Right atrium auricular region (tissue), 2 donors: ENCODE results near the gene RRP8. TPM values are rescaled to one million over a fixed set of nuclear protein-coding genes. Genes with fewer than 3 reads are reported as not detected.

Experiments used
- DNase-seq: peaks from one replicate; pipeline ENCODE4 v3.0.0-alpha.2; 2019; ENCODE audit warnings: low spot score
- H3K27ac ChIP-seq, 2 donors: fragments of 200-600 bp; sonication (generic); 1 replicate in 1 of 2; 2 replicates in 1 of 2; pipeline ENCODE4 v1.5.1; 2016 to 2019
- H3K27me3 ChIP-seq, 2 donors: fragments of 200-600 bp; sonication (generic); one replicate each; pipeline versions ENCODE4 v1.5.1 to v1.6.0; 2017 to 2019
- H3K36me3 ChIP-seq: fragments of 200-600 bp; sonication (generic); one replicate; pipeline ENCODE4 v1.5.1; 2016
- H3K4me1 ChIP-seq, 2 donors: fragments of 200-600 bp; sonication (generic); one replicate each; pipeline versions ENCODE4 v1.5.1 to v1.6.0; 2017 to 2019
- H3K4me3 ChIP-seq, 2 donors: fragments of 200-600 bp; sonication (generic); 1 replicate in 1 of 2; 2 replicates in 1 of 2; pipeline ENCODE4 v1.5.1; 2017 to 2019; ENCODE audit warnings: mild to moderate bottlenecking in 1 of 2, moderate library complexity in 1 of 2
- H3K9me3 ChIP-seq, 2 donors: fragments of 200-600 bp; sonication (generic); one replicate each; pipeline ENCODE4 v1.5.1; 2019
- total RNA-seq, 2 donors: library from RNA; depleted of rRNA; stranded (reverse); fragments of >200 nt; gene quantifications; one replicate each; pipeline ENCODE4 v1.1.0, GENCODE V29; 2016
- TF ChIP-seq, protein P1 (sequence below), 2 donors: fragments of 200-600 bp; sonication (generic); IDR thresholded peaks; one replicate each; pipeline ENCODE4 v1.5.1; 2019; ENCODE audit warnings: antibody characterized with exemption in 2 of 2

The RRP8 gene
- total RNA-seq, 2 donors from 2014 or later: 9.7 to 12.2 TPM

DNA sequence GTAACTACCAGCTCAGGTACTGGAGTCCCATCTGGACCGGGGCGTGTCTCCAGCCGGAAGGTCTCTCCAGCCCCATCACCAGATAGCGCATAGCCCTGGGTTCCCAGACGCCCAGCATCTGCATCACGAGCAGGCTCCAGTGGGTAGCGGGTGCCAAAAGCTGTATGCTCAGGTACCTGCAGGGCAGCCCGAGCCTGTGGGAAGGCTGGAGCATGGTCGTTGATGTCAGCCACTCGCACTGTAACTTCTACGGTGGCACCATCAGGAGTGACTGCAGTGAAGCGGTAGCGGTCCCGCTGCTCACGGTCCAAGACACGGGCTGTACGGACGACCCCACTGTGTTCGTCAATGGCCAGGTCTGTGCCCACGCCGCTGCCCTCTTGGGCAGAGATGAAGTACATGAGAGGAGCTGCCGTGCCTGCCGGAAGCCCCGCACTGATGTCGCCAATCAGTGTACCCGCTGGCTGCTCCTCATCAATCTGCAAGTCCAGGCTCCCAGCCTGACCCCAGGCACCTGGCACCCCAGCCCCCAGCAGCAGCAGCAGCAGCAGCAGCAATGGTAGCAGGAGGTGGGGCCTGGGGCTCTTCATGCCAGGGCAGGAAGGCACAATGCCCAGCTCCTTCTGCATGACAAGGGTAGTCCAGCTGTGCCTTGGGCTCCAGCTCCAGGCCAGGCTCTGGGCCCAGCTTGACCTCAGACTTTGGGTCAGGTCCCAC is 37.7 kb upstream of the RRP8 start:
- Histone ChIP-seq H3K27me3 (no peaks in the 10 kb centered on the region), H3K27ac (no peak overlapping the region), H3K9me3 (no peaks in the 10 kb centered on the region), H3K36me3 (peaks cover 17% of the 10 kb centered on the region), H3K4me1 (peaks cover 0 to 44% of the 10 kb centered on the region in 2 donors), H3K4me3 (no peak overlapping the region)
- TF ChIP-seq, protein P1, sequence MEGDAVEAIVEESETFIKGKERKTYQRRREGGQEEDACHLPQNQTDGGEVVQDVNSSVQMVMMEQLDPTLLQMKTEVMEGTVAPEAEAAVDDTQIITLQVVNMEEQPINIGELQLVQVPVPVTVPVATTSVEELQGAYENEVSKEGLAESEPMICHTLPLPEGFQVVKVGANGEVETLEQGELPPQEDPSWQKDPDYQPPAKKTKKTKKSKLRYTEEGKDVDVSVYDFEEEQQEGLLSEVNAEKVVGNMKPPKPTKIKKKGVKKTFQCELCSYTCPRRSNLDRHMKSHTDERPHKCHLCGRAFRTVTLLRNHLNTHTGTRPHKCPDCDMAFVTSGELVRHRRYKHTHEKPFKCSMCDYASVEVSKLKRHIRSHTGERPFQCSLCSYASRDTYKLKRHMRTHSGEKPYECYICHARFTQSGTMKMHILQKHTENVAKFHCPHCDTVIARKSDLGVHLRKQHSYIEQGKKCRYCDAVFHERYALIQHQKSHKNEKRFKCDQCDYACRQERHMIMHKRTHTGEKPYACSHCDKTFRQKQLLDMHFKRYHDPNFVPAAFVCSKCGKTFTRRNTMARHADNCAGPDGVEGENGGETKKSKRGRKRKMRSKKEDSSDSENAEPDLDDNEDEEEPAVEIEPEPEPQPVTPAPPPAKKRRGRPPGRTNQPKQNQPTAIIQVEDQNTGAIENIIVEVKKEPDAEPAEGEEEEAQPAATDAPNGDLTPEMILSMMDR (IDR thresholded peaks at IDR 0.05): no peak
- DNase-seq: no peak

DNA sequence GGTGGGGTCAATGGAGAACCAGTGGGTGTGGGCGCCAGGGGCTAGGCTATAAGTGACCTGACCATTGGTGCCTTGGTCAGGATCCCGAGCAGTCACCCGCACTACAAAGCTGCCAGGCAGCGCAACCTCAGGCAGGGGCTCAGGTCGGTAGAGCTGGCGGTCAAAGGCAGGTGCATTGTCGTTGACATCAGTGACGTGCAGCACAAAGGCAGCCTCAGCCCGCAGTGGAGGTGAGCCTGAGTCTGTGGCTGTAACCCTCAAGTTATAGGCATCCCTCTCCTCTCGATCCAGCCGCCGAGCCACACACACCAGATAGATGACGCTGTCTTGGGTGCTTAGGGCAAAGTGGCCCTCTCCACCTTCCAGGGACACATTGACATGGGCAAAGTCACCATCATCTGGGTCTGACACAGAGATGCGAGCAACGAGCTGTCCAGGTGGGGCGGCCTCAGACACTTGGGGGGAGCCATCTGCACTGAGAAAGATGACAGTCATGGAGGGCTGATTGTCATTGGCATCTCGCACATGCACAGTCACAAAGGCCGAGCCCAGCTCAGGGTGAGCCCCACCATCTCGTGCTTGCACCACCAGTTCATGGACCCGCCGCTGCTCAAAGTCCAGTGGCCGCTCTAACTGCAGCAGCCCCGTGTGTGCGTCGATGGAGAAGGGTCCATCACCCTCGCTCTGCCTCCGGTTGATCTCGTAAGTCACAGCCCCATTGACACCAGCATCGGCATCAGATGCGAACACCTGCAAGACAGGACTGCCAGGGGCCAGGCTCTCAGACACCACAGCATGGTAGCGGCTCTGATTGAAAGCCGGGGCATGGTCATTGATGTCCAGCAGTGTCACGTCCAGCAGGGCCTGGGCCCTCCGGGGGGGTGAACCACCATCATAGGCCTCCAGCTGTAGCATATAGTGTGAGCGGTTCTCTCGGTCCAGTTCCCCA is 36.9 kb upstream of the RRP8 start:
- H3K9me3 ChIP-seq: no peaks in the 10 kb centered on the region
- H3K27me3 ChIP-seq: no peaks in the 10 kb centered on the region
- peaks cover 0 to 44% of the 10 kb centered on the region in 2 donors for H3K4me1 ChIP-seq
- no peak overlapping the region for H3K4me3 ChIP-seq
- no peak overlapping the region for H3K27ac ChIP-seq
- H3K36me3 ChIP-seq: peaks cover 17% of the 10 kb centered on the region
- DNase-seq: no peak
- TF ChIP-seq, protein P1 (IDR thresholded peaks at IDR 0.05): no peak

DNA sequence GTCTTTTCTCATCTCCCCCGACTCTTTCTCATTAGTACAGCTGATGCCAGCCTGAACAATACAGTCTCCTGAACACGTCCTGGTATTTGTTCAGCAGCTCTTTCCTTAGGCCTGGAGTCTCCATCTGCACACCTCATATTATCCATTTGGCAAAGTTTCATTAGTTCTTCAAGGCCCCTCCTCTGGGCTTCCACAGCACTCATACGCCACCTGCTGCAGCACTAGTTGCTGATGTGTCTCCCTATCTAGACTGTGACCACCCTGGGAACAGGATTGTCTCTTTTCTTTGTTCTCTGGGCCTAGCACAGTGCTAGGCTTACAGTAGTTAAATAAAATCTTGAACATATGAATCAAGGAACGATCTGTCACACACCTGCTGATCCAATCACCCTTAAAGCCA is 35.0 kb upstream of the RRP8 start:
- Histone ChIP-seq H3K27me3 (no peaks in the 10 kb centered on the region), H3K27ac (no peak overlapping the region), H3K9me3 (no peaks in the 10 kb centered on the region), H3K4me3 (no peak overlapping the region), H3K36me3 (peaks cover 21% of the 10 kb centered on the region), H3K4me1 (peaks cover 0 to 57% of the 10 kb centered on the region in 2 donors)
- TF ChIP-seq, protein P1 (IDR thresholded peaks at IDR 0.05): no peak
- DNase-seq: no peak

DNA sequence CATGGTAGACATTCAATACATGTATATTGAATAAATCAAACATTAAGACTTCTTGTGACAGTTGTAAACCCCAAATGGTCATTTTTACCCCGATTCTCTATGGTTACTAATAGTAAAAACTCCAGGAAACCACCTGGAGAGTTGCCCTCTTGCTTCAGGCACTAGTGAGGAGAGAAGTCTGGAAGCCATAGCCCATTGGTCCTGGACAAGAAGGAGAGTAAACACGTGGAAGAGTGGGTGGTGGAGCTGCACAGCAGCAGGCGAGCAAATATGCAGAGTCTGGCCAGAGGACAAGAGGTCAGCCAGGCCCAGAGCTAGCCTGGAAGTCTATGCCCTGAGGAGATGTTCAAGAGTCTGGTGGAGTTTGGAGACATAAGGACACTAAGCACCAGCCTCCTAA is 34.5 kb upstream of the RRP8 start:
- Histone ChIP-seq H3K4me1 (peaks cover 0 to 62% of the 10 kb centered on the region in 2 donors), H3K4me3 (no peak overlapping the region), H3K27me3 (no peaks in the 10 kb centered on the region), H3K27ac (no peak overlapping the region), H3K9me3 (no peaks in the 10 kb centered on the region), H3K36me3 (peaks cover 27% of the 10 kb centered on the region)
- DNase-seq: no peak
- TF ChIP-seq, protein P1 (IDR thresholded peaks at IDR 0.05): no peak

DNA sequence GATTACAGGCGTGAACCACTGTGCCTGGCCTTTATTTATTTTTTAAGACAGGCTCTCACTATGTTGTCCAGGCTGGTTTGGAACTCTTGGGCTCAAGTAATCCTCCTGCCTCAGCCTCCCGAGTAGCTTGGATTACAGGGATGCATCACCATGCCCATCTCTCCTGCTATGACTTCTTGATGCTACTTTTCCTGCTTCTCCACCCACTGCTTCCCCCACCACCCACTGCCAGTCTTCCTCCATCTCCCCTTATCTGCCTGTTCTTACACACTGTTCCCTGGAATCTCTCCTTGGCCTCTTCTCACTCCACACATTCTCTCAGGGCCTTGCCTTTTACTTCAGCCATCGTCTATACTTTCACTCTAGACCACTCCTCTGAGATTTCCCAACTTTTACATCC is 33.1 kb upstream of the RRP8 start:
- no peak for DNase-seq
- Histone ChIP-seq H3K4me3 (no peak overlapping the region), H3K9me3 (no peaks in the 10 kb centered on the region), H3K27ac (no peak overlapping the region), H3K4me1 (peaks cover 0 to 62% of the 10 kb centered on the region in 2 donors), H3K27me3 (no peaks in the 10 kb centered on the region), H3K36me3 (peaks cover 38% of the 10 kb centered on the region)
- TF ChIP-seq, protein P1 (IDR thresholded peaks at IDR 0.05): no peak
